Skin of body (tissue), 2 donors: ENCODE results near the gene PDLIM7. TPM values are rescaled to one million over a fixed set of nuclear protein-coding genes. Genes with fewer than 3 reads are reported as not detected.

ENCODE experiments used
- DNase-seq: peaks from one replicate; lab custom pipeline; 2025; lab: John Stamatoyannopoulos, UW
- total RNA-seq: library from RNA; depleted of rRNA; stranded (reverse); fragments of >200 nt; gene quantifications from one replicate; pipeline ENCODE4 v1.2.3, GENCODE V29; 2014

The PDLIM7 gene
- total RNA-seq, 1 donor from 2014 or later, result 30.7 TPM

DNA sequence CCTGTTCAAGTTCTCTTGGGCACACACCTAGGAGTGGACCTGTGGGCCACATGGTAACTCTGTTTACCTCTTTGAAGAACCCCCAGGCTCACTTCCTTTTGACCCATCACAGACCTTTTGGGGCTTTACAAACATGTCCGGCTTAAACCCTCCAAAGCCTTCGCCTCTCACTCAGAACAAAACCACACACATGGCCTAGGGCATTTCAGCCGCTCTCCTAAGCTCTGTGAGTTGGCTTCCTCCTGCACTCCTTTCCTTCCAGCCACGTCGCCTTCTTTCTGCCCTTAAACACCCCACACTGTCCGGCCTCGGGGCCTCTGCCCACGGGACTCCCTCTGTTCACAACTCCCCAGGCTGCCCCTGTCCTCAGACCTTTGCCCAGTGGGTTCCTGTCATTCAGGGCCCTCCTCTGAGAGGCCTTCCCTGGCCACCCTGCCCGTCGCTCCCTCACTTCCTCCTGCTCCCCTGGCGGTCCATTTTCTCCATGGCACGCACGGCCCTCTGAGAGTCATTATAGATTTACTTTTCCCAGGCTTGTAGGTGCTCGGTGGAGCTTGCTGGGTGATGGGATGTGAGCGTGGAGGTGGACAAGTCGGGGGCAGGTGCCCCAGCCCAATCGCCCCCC is 10.3 kb upstream of the PDLIM7 start:
- no peak for DNase-seq

DNA sequence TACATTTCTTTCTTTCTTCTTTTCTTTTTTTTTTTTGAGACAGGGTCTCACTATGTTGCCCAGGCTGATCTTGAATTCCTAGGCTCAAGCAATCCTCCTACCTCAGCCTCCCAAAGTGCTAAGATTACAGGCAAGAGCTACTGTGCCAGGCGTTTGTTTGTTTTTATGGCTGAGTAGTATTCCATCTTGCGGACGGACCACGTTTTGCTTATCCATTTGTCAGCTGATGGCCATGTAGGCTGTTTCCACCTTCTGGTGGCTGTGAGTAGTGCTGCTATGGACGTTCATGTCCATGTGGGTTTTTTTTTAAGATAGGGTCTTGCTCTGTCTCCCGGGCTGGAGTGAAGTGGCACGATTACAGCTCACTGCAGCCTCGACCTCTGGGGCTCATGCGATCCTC is 9.8 kb upstream of the PDLIM7 start:
- DNase-seq, result no peak

DNA sequence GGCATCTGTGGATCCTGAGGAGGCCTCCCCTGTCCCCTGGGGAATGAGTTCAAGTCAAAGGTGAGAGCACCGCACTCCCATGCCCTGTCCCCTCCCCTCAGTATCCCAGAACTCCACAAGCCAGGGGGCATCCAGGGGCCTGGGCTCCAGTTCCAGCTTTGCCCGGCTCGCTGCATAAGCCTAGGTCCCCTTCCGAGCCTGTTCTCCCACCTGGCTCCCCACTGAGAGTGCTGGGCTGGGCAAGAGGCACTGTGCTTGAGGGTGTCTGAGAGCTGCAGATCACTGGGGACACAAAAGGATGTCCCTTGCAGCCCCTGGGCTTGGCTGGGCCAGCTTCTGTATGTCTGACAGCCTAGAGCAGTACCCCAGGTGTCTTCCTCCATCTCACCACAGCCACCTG is 7.7 kb upstream of the PDLIM7 start:
- DNase-seq, result no peak

DNA sequence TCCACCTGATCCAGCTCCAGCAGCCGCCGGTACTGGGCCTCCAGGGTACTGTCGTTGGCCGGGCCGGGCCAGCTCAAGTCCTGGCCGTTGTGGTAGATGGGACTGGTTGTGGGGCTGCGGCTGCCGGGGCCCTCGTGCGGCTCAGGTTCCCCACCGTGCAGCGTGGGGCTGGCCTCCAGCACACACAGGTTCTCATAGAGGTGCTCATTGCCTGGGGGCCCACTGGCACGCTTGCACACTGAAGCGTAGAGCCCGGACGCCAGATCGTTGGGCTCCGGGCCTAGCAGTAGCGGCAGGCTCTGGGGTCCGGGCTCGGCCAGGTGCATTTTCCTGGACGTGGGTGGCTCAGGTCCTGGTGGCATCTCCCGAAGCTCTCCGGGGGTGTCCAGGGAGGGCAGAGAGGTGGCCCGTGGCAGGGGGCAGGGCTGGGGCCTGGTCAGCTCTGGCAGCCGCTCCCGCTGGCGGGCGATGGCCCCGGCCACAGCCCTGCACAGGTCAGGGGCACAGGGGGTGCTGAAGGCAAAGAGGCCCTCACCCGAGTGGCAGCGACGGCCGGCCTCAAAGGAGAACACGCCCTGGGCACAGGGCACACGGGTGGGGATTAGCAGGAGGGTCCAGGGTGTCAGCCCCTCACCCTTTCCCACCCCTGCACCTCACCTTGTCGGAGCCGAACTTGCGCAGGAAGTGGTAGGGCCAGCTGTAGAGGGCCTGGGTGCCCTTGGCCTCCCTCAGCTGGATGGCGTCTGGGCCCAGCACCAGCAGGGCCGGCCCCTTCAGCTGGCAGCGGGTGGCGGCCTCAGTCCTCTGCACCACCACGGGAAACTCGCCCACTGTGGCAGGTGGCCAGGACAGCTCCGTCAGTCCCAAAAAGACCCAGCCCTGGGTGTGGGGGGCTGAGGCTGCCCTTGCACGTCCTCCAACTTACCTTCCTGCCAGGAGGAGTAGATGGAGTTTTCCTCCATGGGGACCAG is 7.0 kb upstream of the PDLIM7 start:
- DNase-seq, result no peak

DNA sequence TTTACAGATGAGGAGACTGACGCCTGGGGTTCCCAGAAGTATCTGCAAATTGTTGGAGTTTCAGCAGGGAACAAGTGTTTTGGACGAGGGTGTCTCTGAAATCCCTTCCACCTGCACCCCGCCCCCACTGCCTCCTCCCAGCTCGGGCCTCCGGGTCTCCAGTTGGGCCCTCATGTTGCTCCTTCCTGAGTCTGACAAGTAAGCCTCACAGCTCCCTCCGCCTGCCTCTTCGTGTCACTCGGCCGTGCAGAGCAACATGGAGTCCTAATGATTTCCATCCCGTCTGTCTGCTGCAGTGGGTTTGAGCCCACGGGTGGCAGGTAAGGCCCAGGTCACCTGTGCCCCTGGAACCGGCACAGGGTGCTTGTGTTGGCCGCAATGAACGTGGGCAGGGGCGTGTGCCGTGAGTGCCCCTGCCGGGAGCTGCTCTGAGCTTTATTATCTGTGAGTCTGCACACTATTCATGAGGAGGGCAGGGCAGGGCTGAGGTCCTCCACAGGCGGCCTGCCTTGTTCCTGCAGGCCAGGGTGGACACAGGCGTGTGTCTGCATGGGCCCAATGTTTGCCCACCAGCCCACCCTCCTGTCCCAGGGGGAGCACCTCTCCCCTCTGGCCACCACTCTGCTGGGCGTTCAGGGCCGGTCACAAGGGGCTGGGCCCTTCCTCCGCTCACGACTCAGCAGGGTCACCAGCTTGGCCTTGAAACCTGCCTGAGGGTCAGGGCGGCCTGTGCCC is 6.1 kb upstream of the PDLIM7 start:
- DNase-seq, result no peak

DNA sequence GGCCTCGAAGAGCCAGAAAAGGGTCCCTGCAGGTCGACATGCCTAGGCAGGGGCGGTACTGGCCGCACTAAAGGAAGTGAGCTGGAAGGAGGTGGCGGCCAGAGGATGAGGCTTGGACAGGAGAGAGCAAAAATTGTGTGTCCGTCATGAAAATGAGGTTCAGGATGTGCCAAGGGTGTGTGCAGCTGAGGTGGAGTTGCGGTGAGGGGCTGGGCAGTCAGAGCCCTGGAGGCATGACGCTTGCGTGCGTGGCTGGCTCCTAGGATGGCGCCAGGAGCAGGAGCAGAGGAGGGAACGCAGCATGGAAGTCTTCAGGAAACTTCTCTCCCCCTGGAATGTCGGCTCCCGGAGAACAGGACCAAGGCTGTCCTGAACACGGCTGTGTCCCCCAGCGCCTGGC is 5.5 kb upstream of the PDLIM7 start:
- DNase-seq, result no peak

DNA sequence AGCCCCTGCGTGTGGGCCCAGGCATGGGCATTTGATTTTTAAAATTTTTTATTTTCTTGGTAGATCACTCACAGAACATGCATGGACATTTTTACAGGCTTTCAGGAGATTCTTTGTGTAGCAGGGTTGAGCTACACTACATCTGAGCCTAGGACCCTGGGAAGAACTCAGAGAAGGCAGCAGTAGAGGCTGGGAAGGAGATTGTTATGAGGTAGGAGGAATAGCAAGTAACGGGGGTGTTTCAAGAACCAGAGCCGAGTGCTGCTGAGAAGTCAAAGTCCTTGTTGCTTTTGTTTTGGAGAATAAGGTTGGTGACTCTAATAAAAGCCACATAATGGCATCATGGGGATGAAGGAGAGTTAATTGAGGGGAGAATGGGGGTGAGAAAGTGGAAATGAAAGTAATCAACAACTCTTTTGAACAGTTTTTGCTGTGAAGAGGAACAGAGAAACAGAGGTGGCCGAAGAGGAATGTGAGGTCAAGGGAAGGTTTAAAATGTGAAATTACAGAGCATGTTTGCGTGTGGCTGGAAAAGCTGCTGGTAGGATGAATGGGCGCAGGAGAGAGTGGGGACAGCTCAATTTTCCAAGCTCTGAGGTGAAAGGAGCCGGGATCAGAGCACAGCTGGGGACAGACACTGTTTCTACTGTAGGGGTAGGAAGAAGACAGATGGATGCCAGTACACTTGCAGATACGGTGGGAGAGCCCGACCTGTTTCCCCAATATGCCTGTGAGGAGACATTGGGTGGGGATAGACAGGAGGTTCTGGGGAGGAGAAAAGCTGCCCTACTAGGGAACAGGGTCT is 4.7 kb upstream of the PDLIM7 start:
- no peak for DNase-seq

DNA sequence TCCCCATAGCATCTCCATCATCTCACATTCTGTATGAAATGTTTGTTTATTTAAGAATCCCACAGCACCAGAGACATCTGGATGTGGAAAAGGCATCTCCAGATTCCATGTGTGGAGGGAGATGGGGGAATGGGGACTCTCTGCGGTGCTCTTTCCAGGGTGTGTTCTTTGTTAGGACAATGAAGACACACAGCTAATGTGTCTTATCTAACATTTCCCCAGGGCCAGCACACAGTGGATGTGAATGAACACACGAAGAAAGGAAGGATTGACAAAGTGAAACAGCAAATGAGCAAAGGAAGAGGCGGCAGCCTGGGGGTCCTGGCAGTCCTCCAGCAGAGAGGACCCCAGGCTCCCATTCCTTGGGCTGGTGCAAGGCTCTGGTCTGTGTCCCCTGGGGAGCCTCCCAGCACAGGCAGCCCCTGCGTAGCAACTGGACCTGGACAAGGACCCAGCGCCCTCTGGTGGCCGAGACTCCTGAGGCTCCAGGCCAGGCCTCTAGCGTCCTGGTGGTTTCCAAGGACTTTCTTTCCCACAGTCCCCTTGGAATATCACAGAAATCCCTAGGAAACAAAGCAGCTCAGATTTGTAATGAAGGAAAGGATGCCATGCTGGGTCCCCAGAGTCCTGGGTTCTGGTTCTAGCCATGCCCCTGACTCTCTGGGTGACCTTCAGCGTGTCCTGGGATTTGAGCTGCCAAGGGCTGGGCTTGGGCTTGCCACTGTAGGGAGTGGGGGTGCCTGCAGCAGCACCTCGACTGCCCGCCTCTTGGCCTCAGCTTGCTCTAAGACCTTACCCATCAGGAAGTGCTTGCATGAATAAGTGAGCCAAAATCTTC is 3.5 kb upstream of the PDLIM7 start:
- DNase-seq, result peak; percentile 53

DNA sequence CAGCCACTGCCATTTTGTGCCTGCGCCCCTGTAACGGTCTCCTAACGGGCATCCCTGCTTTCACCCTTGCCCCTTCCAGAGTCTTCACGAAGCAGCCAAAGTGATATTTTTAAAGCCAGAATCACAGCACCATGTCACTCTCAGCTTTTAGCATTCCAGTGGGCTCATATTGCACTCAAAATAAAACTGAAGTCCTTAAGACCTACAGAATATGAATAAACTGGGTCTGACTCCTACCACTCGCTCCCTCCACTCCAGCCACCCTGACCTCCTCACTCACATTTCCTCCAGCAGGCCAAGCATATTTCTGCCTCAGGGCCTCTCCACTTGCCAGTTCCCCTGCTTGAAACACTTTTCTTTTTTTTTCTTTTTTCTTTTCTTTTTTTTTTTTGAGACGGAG is 2.4 kb upstream of the PDLIM7 start:
- no peak for DNase-seq

DNA sequence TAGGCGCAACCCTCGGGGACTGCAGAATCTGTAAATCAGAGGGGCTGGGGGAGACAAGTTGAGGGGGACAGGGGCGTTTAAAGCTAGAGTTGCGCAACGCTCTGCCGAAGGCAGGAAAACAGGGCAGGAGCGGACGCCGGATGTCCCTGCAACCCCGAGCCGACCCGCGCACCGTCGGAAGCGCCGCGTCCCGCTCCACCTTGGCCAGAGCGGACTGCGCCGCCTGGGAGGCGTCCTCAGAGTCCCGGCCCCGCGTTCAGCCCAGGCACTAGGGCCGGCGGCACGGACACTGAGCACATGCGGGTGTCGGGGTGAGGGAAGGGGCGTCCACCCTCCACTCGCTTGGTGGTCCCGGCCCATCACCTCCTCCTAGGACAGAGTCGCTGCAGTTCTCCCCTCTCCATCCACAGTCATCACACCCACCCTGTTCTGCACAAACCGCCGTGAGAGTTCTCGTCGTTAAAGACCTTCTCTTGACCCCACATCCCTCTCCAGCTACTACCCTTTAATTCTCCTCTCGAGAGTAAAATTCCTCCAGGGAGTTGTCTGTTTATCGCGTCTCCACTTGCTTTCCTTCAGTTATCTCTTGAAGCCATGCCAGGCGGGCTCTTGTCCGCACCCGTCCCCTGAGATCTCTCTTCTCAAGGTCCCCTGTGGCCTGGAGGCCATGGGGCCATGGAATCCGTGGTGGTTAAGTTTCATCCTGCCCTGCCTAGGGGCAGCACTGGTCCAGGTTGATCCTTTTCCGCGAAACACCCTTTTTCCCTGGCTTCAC is 796 bp upstream of the PDLIM7 start:
- DNase-seq, result no peak

DNA sequence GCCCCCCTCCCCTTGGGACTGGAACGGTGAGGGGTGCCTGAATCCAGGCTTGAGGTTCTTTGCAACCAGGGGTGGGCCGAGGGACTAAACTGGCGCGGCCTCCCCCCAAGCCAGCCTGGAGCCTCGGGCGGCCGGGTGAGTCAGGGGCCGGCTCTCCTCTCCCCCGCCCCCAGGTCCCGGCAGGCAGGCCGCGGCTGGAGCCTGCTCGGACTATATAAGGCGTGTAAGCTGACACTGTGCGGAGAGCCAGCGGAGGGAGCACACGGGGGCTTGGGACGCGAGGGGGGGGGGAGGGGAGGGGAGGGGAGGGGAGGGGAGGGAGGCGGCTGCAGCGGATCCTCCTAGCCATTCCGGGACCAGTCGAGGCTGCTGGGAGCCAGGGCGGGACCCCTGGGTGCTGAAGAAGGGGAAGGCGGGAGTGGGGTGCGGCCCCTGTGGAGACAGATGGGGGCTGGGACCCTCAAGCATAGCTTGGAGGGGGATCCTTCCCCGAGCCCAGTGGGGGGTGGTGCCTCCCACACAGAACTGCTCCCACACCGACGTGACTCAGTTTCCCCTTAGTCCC is 595 bp downstream of the PDLIM7 start:
- DNase-seq, result peak; percentile 75

DNA sequence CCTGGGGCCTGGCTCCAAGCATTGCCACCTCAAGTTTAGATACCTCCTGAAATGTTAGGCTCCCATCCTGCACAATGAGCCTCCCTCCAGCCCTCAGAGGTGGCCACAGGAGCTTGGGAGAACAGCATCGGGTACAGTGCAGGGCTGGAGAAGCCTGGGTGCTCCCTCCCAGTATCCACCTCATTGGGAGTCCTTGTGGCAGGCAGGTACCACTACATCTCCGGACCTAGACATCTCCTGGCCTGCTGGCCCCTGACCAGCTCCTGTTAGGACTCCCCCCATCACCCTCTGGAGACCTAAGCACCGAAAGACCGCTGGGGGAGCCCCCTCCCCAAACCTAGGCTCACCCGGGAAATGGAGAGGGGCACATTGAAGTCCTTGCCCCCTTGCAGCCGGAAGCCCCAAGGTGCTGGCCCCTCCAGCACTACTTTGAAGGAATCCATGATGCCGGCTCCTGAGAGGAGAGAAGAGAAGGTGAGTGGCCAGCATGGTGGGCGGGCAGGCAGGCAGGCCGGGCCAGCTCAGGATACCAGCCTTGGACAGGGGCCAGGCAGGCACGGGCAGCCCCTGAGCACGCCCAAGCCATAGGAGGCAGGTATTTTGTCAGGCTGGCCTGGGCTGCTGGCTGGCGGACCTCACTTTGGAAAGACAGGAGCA is 1.2 kb downstream of the PDLIM7 start:
- no peak for DNase-seq

DNA sequence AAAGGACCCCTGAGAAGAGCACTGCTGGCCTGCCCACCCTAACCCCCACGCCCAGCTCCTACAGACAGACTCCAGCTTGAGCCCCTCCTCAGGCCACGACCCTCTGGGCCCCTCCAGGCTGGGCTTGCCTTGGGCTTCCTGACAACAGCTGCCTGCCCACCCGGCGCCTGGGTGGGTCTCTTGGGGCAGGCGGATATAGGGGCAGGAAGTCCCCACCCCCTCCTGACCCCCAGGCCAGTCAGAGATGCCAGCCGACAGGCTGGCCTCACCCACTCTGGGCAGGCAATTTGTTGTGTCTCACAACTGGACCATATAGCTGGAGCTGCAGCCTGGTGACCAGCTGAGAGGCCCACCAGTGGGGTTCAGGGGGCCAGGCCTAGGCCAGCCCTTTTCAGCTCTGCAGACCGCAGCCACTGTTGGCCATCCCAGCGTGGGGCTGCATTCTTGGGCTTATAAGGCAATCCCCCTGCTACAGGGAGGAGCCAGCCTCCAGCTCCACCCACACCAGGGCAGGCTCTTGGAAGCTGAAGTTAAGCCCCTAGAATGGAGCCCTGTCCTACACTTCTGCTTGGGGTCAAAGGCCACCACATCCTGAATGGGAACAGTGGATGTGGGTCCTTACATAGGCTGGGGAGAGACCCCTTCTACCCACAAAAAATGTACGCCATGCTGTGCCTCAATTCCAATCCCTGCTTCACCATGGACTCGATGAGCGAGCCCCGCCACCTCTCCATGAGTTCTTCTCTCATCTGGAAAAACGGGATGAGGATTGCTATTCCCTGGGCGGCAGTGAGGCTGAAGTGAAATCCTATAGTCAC is 2.0 kb downstream of the PDLIM7 start:
- peak; percentile 63 for DNase-seq

DNA sequence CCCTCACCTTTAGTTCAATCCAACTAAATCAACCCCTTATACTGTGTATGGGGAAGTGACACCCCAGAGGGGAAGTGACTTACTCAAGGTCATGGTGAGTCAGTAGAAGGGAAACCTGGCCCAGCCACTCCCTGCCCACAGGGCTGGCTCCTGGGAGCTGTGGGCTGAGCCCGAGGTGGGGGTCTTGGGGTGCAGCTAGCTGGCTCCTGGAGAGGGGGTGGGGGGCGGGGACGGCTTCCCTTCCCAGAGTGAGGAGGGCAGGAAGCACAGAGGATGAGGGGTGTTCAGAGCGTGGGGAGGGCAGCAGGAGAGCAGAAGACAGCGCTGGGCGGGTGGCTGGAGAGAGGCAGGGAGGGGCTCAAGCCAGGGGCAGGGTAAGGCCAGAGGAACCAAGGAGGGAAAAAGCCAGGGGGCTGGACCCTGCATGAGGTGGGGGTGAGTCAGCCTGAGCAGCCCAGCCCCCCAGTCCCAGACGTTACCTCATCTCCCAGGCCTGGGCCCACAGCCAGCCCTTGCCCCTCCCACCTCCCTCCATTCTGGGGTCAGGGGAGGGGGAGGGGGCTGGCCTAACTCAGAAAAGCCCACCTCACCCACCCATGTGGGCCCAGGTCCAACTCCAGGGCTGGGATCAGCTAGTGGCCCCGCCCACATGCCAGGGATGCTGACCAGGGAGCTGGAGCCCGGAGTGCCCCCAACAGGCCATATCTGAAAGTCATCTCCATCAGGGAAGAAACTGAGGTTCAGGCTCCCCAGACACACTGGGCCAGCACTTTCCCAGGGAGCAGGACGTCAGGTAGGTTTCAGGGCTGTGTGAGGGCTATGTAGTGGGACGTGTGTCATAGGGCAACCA is 2.8 kb downstream of the PDLIM7 start:
- peak; percentile 51 for DNase-seq

DNA sequence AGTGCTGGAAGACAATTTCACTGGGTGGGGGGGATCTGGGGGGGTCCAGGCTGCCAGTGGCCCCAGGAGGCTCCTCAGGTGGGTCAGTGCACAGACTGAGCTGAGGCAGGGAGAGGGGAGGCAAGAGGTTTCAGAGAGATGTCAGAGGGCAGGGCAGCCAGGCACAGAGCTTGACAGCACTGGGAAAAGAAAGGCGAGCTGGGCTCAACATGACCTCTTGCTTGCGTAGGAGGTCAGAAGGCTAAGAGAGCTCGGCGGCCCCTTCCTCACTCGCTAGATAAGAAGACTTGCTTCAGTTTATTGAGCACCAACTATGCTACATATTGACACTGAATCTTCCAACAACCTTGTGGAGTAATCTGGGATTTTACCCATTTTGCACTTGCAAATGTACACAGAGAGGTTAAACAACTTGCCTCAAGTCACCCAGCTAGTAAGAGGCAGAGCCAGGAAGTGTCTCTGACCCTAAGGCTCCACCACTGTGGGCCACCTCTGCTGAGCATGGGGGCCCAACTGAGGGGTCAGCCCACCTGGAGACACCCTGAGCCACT is 3.5 kb downstream of the PDLIM7 start:
- DNase-seq, result no peak

DNA sequence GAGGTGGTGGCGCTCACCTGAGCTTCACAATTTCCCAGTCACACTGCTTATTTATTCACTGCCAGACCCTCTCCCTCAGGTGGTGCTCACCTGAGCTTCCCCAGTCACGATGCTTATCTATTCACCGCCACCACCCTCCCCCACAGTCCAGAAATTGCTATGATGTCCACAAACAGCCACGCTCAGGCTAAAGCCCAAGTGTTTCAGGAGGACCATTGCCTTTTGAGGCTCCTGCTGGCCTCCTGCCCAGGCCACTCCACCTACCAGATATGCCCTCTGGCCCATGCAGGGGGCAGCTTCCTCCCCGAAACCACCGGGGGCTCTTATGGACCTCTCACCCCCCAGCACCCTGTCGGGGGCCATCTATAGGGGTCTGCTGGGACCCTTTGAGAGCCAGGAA is 4.6 kb downstream of the PDLIM7 start:
- no peak for DNase-seq
